ENCODE results near the gene DDR2. TPM values are rescaled to one million over a fixed set of nuclear protein-coding genes. Genes with fewer than 3 reads are reported as not detected.

Gene DDR2
- total RNA-seq, 1 donor = 384 TPM

- H3K4me2 ChIP-seq (ENCODE audit: insufficient read depth, low read length) = no peak overlapping the region
- H3K36me3 ChIP-seq (ENCODE audit: insufficient read depth, low read length) = peaks cover 15% of the 10 kb centered on the region
- no peaks in the 10 kb centered on the region for H3K27me3 ChIP-seq (ENCODE audit: insufficient read depth, low read length)
- no peak overlapping the region for H3K27ac ChIP-seq (ENCODE audit: low read depth, low read length)
- no peak overlapping the region for H3K4me3 ChIP-seq (ENCODE audit: insufficient read depth, low read length)
- no peaks in the 10 kb centered on the region for H3K9me3 ChIP-seq (ENCODE audit: low read depth, low read length)
- no peak for DNase-seq (ENCODE audit: insufficient read length, low spot score, missing footprints)
- peaks cover 23% of the 10 kb centered on the region for H4K20me1 ChIP-seq (ENCODE audit: insufficient read depth, low read length)
- peaks cover 14% of the 10 kb centered on the region for H3K4me1 ChIP-seq (ENCODE audit: insufficient read depth, low read length)
- no peak overlapping the region for H2AFZ ChIP-seq (ENCODE audit: low read length)
- no peak for TF ChIP-seq CTCF (IDR thresholded peaks at IDR 0.05; ENCODE audit: extremely low read depth, low read depth, low read length)
- peaks cover 76% of the 10 kb centered on the region for H3K79me2 ChIP-seq (ENCODE audit: insufficient read depth, low read length)
These were observed 85.4 kb downstream of the DDR2 start for GRCh38 chr1:162717548-162718184.

GRCh38 chr1:162719678-162720077 is 87.4 kb downstream of the DDR2 start:
- Histone ChIP-seq H3K4me3 (ENCODE audit: insufficient read depth, low read length) (no peak overlapping the region), H4K20me1 (ENCODE audit: insufficient read depth, low read length) (peaks cover 22% of the 10 kb centered on the region), H3K36me3 (ENCODE audit: insufficient read depth, low read length) (peaks cover 22% of the 10 kb centered on the region), H3K9me3 (ENCODE audit: low read depth, low read length) (no peaks in the 10 kb centered on the region), H3K4me2 (ENCODE audit: insufficient read depth, low read length) (no peak overlapping the region), H2AFZ (ENCODE audit: low read length) (no peak overlapping the region), H3K27ac (ENCODE audit: low read depth, low read length) (no peak overlapping the region), H3K4me1 (ENCODE audit: insufficient read depth, low read length) (peaks cover 15% of the 10 kb centered on the region), H3K27me3 (ENCODE audit: insufficient read depth, low read length) (no peaks in the 10 kb centered on the region), H3K79me2 (ENCODE audit: insufficient read depth, low read length) (peaks cover 80% of the 10 kb centered on the region)
- TF ChIP-seq CTCF (IDR thresholded peaks at IDR 0.05; ENCODE audit: extremely low read depth, low read depth, low read length) = no peak
- DNase-seq (ENCODE audit: insufficient read length, low spot score, missing footprints) = no peak

- Histone ChIP-seq H3K4me2 (ENCODE audit: insufficient read depth, low read length) (no peak overlapping the region), H3K4me1 (ENCODE audit: insufficient read depth, low read length) (peaks cover 26% of the 10 kb centered on the region), H3K9me3 (ENCODE audit: low read depth, low read length) (no peaks in the 10 kb centered on the region), H3K79me2 (ENCODE audit: insufficient read depth, low read length) (peaks cover 76% of the 10 kb centered on the region), H3K27ac (ENCODE audit: low read depth, low read length) (peak overlapping the region; percentile 43), H3K27me3 (ENCODE audit: insufficient read depth, low read length) (no peaks in the 10 kb centered on the region), H3K36me3 (ENCODE audit: insufficient read depth, low read length) (peaks cover 22% of the 10 kb centered on the region), H4K20me1 (ENCODE audit: insufficient read depth, low read length) (peaks cover 29% of the 10 kb centered on the region), H2AFZ (ENCODE audit: low read length) (no peak overlapping the region), H3K4me3 (ENCODE audit: insufficient read depth, low read length) (no peak overlapping the region)
- DNase-seq (ENCODE audit: insufficient read length, low spot score, missing footprints) = peak; percentile 27
- peak; percentile 15 for TF ChIP-seq CTCF (IDR thresholded peaks at IDR 0.05; ENCODE audit: extremely low read depth, low read depth, low read length)
These were observed 88.7 kb downstream of the DDR2 start for GRCh38 chr1:162720996-162721395.

GRCh38 chr1:162721471-162721870 is 89.2 kb downstream of the DDR2 start:
- TF ChIP-seq CTCF (IDR thresholded peaks at IDR 0.05; ENCODE audit: extremely low read depth, low read depth, low read length) = no peak
- Histone ChIP-seq H3K4me1 (ENCODE audit: insufficient read depth, low read length) (peaks cover 26% of the 10 kb centered on the region), H2AFZ (ENCODE audit: low read length) (no peak overlapping the region), H3K27me3 (ENCODE audit: insufficient read depth, low read length) (no peaks in the 10 kb centered on the region), H3K4me2 (ENCODE audit: insufficient read depth, low read length) (no peak overlapping the region), H3K36me3 (ENCODE audit: insufficient read depth, low read length) (peaks cover 22% of the 10 kb centered on the region), H3K4me3 (ENCODE audit: insufficient read depth, low read length) (no peak overlapping the region), H4K20me1 (ENCODE audit: insufficient read depth, low read length) (peaks cover 29% of the 10 kb centered on the region), H3K27ac (ENCODE audit: low read depth, low read length) (peak overlapping the region; percentile 43), H3K79me2 (ENCODE audit: insufficient read depth, low read length) (peaks cover 74% of the 10 kb centered on the region), H3K9me3 (ENCODE audit: low read depth, low read length) (no peaks in the 10 kb centered on the region)
- peak; percentile 44 for DNase-seq (ENCODE audit: insufficient read length, low spot score, missing footprints)
